ENCODE results near the gene PLA2G6. TPM values are rescaled to one million over a fixed set of nuclear protein-coding genes. Genes with fewer than 3 reads are reported as not detected.
A peak's percentile ranks its signal among the peaks of the same experiment; 100 is the strongest.
"Not testable (repeated sequence)": the region's sequence is repeated elsewhere in the genome, so short reads cannot be mapped to it uniquely, and the experiment has no call there.

PLA2G6 gene
- total RNA-seq, 1 donor from 2014 or later: 260 TPM

GRCh38 chr22:38191731-38192474, 10.3 kb upstream of the PLA2G6 start:
- no peak for DNase-seq (ENCODE audit: low spot score)

GRCh38 chr22:38191055-38191454, 9.4 kb upstream of the PLA2G6 start:
- DNase-seq (ENCODE audit: low spot score): no peak

- DNase-seq (ENCODE audit: low spot score): no peak
These were observed 9.0 kb upstream of the PLA2G6 start for GRCh38 chr22:38190581-38190980.

- DNase-seq (ENCODE audit: low spot score): no peak
These were observed 7.5 kb upstream of the PLA2G6 start for GRCh38 chr22:38189104-38189503.

GRCh38 chr22:38187413-38188212, 6.0 kb upstream of the PLA2G6 start:
- peak; percentile 61 for DNase-seq (ENCODE audit: low spot score)

- DNase-seq (ENCODE audit: low spot score): no peak
These were observed 4.8 kb upstream of the PLA2G6 start for GRCh38 chr22:38186429-38186828.

- no peak for DNase-seq (ENCODE audit: low spot score)
These were observed 3.2 kb upstream of the PLA2G6 start for GRCh38 chr22:38184788-38185187.

GRCh38 chr22:38180841-38181452, 683 bp downstream of the PLA2G6 start:
- DNase-seq (ENCODE audit: low spot score): peak; percentile 78

GRCh38 chr22:38178605-38178937, 3.1 kb downstream of the PLA2G6 start:
- not testable (repeated sequence) for DNase-seq (ENCODE audit: low spot score)

- DNase-seq (ENCODE audit: low spot score): peak; percentile 77
These were observed 3.6 kb downstream of the PLA2G6 start for GRCh38 chr22:38177926-38178604.

GRCh38 chr22:38177571-38177925, 4.1 kb downstream of the PLA2G6 start:
- not testable (repeated sequence) for DNase-seq (ENCODE audit: low spot score)

- DNase-seq (ENCODE audit: low spot score): no peak
These were observed 4.6 kb downstream of the PLA2G6 start for GRCh38 chr22:38177044-38177443.

- DNase-seq (ENCODE audit: low spot score): peak; percentile 90
These were observed 5.4 kb downstream of the PLA2G6 start for GRCh38 chr22:38176170-38176741.

GRCh38 chr22:38175206-38176118, 6.2 kb downstream of the PLA2G6 start:
- DNase-seq (ENCODE audit: low spot score): no peak

- no peak for DNase-seq (ENCODE audit: low spot score)
These were observed 7.0 kb downstream of the PLA2G6 start for GRCh38 chr22:38174626-38175025.

GRCh38 chr22:38173641-38173906, 8.1 kb downstream of the PLA2G6 start:
- no peak for DNase-seq (ENCODE audit: low spot score)

- DNase-seq (ENCODE audit: low spot score): peak; percentile 89
These were observed 8.6 kb downstream of the PLA2G6 start for GRCh38 chr22:38172832-38173640.

GRCh38 chr22:38171927-38172831, 9.5 kb downstream of the PLA2G6 start:
- DNase-seq (ENCODE audit: low spot score): no peak

GRCh38 chr22:38170469-38170868, 11.2 kb downstream of the PLA2G6 start:
- no peak for DNase-seq (ENCODE audit: low spot score)

Measured in mucosa of gallbladder (tissue), 1 donor.